SU-DHL-6 (cell line): ENCODE data around the gene FRY.
A peak's percentile ranks its signal among the peaks of the same experiment; 100 is the strongest.

Source experiments
- H2AFZ ChIP-seq: fragments of 200-600 bp; sonication (generic); 2 replicates; pipeline ENCODE4 v1.6.1; 2014; ENCODE audit warnings: low read depth, mild to moderate bottlenecking, moderate library complexity, mixed read lengths, antibody characterized with exemption, low read length; ENCODE audit not compliant: severe bottlenecking
- H3F3A ChIP-seq: fragments of 200-600 bp; shearing (Covaris generic); 2 replicates; pipeline ENCODE4 v1.6.0; 2016; ENCODE audit warnings: antibody characterized with exemption, mild to moderate bottlenecking; ENCODE audit not compliant: insufficient read depth
- H3K27ac ChIP-seq: fragments of 200-600 bp; sonication (generic); 2 replicates; pipeline ENCODE4 v1.5.1; 2016; ENCODE audit warnings: low read depth, mild to moderate bottlenecking, low read length, moderate library complexity, mixed read lengths
- H3K27me3 ChIP-seq: fragments of 200-600 bp; sonication (generic), shearing (Covaris generic); 2 replicates; pipeline ENCODE4 v1.6.0; 2014; ENCODE audit warnings: mild to moderate bottlenecking, low read length
- H3K36me3 ChIP-seq: fragments of 200-600 bp; sonication (generic); 2 replicates; pipeline ENCODE4 v1.6.1; 2014; ENCODE audit warnings: mild to moderate bottlenecking, low read length, mixed read lengths
- H3K4me2 ChIP-seq: fragments of 300-600, 200-600 bp; shearing (Covaris generic), sonication (generic); 2 replicates; pipeline ENCODE4 v1.6.0; 2014; ENCODE audit warnings: low read length, low read depth, mild to moderate bottlenecking; ENCODE audit not compliant: poor library complexity, severe bottlenecking
- H3K4me3 ChIP-seq: fragments of 200-600 bp; sonication (generic); 2 replicates; pipeline ENCODE4 v1.5.1; 2014; ENCODE audit warnings: antibody characterized with exemption, low read length, mild to moderate bottlenecking, mixed read lengths; ENCODE audit not compliant: insufficient read depth, poor library complexity, severe bottlenecking
- H3K79me2 ChIP-seq: fragments of 200-600 bp; sonication (generic); 2 replicates; pipeline ENCODE4 v1.6.1; 2014; ENCODE audit warnings: mild to moderate bottlenecking, low read length, moderate library complexity; ENCODE audit not compliant: insufficient read depth
- H3K9ac ChIP-seq: fragments of 200-600 bp; sonication (generic); 2 replicates; pipeline ENCODE4 v1.7.0; 2014; ENCODE audit warnings: mild to moderate bottlenecking, low read length
- H3K9me2 ChIP-seq: fragments of 200-600 bp; sonication (generic); replicated peaks from 2 replicates; pipeline ENCODE4 v1.6.1; 2014; ENCODE audit warnings: low read length; ENCODE audit not compliant: insufficient read depth
- H3K9me3 ChIP-seq: fragments of 200-600 bp; sonication (generic); 2 replicates; pipeline ENCODE4 v1.6.1; 2014; ENCODE audit warnings: low read length, mixed read lengths; ENCODE audit not compliant: insufficient read depth
- H4K20me1 ChIP-seq: fragments of 200-600 bp; sonication (generic); 2 replicates; pipeline ENCODE4 v1.6.1; 2014; ENCODE audit warnings: low read depth, mild to moderate bottlenecking, antibody characterized with exemption, low read length, moderate library complexity, mixed read lengths
- CTCF ChIP-seq: fragments of 200-600 bp; sonication (generic); IDR thresholded peaks from one replicate; pipeline ENCODE4 v1.5.1; 2017; ENCODE audit warnings: antibody characterized with exemption, mild to moderate bottlenecking, low read length, moderate library complexity; ENCODE audit not compliant: insufficient read depth, poor library complexity, severe bottlenecking
- EZH2phosphoT487 ChIP-seq: fragments of 200-600 bp; sonication (generic), shearing (Covaris generic); conservative IDR thresholded peaks from 2 replicates; pipeline ENCODE4 v1.6.1; 2018; ENCODE audit warnings: mild to moderate bottlenecking, antibody characterized with exemption, low read length, moderate library complexity, mixed read lengths

FRY gene

GRCh38 chr13:32017474-32017873, 14.1 kb upstream of the FRY start:
- no peaks in the 10 kb centered on the region for H3F3A ChIP-seq

DNA sequence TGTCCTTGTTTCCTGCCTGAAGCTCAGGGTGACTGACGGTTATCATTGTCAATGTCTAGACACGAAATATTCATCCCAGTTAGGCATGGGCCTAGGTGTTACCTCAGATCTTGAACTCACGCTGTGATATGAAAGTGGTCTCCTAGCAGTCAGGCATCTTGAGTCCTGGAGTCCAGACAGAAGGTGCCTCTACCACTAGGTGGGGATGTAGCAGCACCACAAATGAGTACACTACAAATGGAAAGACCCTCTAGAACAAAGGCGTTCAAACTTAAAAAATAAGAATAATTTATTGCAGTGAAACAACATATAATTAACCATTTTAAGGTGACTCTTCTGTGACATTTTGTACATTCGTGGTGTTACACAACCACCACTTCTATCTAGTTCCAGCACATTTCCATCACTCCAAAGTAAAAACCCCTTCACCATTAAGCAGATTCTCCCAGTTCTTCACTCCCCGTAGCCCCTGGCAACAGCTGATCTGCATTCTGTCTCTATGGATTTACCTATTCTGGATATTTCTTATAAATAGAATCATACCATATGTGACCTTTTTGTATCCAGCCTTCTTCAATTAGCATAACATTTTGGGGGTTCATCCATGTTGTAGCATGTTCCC, 11.9 kb upstream of the FRY start:
- Histone ChIP-seq H3K79me2 (no peaks in the 10 kb centered on the region), H3K27me3 (no peaks in the 10 kb centered on the region), H4K20me1 (no peaks in the 10 kb centered on the region), H3K4me3 (no peak overlapping the region), H3K9me2 (no peaks in the 10 kb centered on the region), H3F3A (no peaks in the 10 kb centered on the region), H3K36me3 (no peaks in the 10 kb centered on the region), H2AFZ (no peak overlapping the region), H3K9ac (no peak overlapping the region), H3K27ac (no peak overlapping the region), H3K9me3 (no peaks in the 10 kb centered on the region), H3K4me2 (no peak overlapping the region)
- TF ChIP-seq CTCF (peak; percentile 73), EZH2phosphoT487 (no peak)

More at GRCh38 chr13:32017474-32017873, 14.1 kb upstream of the FRY start:
- Histone ChIP-seq H3K9me2 (no peaks in the 10 kb centered on the region), H3K9me3 (no peaks in the 10 kb centered on the region), H3K27me3 (no peaks in the 10 kb centered on the region), H3K27ac (no peak overlapping the region), H3K4me2 (no peak overlapping the region), H3K36me3 (no peaks in the 10 kb centered on the region), H4K20me1 (no peaks in the 10 kb centered on the region), H3K79me2 (no peaks in the 10 kb centered on the region), H2AFZ (no peak overlapping the region), H3K4me3 (no peak overlapping the region), H3K9ac (no peak overlapping the region)
- no peak for TF ChIP-seq CTCF
- no peak for TF ChIP-seq EZH2phosphoT487

- Histone ChIP-seq H3K9me3 (no peaks in the 10 kb centered on the region), H3K36me3 (no peaks in the 10 kb centered on the region), H3K9me2 (no peaks in the 10 kb centered on the region), H3K4me3 (no peak overlapping the region), H3K9ac (no peak overlapping the region), H3K27me3 (no peaks in the 10 kb centered on the region), H3K79me2 (no peaks in the 10 kb centered on the region), H3F3A (no peaks in the 10 kb centered on the region), H4K20me1 (no peaks in the 10 kb centered on the region), H3K27ac (no peak overlapping the region), H3K4me2 (no peak overlapping the region), H2AFZ (no peak overlapping the region)
- TF ChIP-seq CTCF (no peak), EZH2phosphoT487 (no peak)
Observed at GRCh38 chr13:32021785-32022184, 9.8 kb upstream of the FRY start.
